Cardiac fibroblast (primary cell): ENCODE data around the gene POU4F2.
A peak's percentile ranks its signal among the peaks of the same experiment; 100 is the strongest.

ENCODE experiments used
- DNase-seq, 2 donors: peaks; one replicate each; pipeline versions ENCODE4 v3.0.0 to v3.0.0-alpha.2; 2010; ENCODE audit warnings: low read depth in 2 of 2
- H3K4me3 ChIP-seq, 2 donors: replicated peaks in 1 of 2; 1 replicate in 1 of 2; 2 replicates in 1 of 2; pipeline ENCODE4 v1.5.1; 2011; ENCODE audit warnings: low read depth in 2 of 2, low read length in 2 of 2, mild to moderate bottlenecking in 2 of 2, moderate library complexity in 1 of 2
- TF ChIP-seq, protein P1 (sequence below): IDR thresholded peaks from one replicate; pipeline ENCODE4 v1.5.1; 2011; ENCODE audit warnings: low read depth, mild to moderate bottlenecking, low read length, inconsistent platforms

POU4F2 gene

DNA sequence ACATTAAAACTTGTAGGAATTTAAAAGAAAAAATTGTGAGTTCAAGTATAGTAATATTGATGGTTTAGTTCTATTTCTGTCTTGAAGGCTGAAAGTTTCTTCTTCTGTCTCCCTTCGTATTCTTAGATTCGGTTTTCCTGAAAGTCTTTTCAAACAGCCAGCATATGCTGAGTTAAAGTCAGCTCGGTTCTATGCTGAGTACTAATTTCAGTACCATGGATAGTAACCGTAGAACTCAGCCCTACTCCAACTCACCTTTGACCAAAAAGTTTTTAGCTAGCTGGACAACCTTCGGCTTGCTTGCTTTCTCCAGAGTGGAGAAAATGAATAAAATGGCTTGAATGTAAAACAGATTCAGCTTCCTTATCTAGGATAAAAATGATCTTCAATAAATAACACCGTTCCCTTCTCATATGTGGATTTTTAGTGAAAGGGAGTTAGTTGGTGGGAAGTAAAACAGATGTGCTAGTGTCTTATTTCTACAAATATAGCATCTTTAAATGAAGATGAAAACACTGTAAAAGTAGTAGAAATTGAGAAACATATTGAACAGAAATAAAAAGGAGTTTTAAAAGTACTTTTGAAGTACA is 5.2 kb downstream of the POU4F2 start:
- TF ChIP-seq, protein P1, sequence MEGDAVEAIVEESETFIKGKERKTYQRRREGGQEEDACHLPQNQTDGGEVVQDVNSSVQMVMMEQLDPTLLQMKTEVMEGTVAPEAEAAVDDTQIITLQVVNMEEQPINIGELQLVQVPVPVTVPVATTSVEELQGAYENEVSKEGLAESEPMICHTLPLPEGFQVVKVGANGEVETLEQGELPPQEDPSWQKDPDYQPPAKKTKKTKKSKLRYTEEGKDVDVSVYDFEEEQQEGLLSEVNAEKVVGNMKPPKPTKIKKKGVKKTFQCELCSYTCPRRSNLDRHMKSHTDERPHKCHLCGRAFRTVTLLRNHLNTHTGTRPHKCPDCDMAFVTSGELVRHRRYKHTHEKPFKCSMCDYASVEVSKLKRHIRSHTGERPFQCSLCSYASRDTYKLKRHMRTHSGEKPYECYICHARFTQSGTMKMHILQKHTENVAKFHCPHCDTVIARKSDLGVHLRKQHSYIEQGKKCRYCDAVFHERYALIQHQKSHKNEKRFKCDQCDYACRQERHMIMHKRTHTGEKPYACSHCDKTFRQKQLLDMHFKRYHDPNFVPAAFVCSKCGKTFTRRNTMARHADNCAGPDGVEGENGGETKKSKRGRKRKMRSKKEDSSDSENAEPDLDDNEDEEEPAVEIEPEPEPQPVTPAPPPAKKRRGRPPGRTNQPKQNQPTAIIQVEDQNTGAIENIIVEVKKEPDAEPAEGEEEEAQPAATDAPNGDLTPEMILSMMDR, result no peak
- no peak overlapping the region for H3K4me3 ChIP-seq
- peak; percentile 24 to 48 for DNase-seq

DNA sequence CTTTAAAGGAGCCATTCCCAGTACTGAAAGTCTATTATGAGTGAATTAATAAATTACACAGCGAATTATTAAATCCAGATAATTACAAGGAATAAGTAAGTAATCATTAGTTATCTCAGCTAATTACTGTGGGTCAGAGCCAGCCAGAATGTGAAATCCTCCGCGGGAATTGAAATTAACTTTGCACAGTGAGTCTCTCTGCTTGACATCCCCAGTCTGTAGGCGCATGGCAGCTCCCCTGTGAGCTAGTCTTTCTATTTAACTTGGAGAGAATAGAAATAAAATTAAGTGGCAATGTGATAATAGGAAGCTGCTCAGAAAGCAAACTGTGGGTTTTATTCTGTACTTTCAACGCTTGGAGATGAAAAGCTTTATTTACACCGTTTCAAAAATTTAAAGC is 7.2 kb downstream of the POU4F2 start:
- no peak overlapping the region for H3K4me3 ChIP-seq
- TF ChIP-seq, protein P1, result no peak

GRCh38 chr4:146646593-146647325 is 8.1 kb downstream of the POU4F2 start:
- DNase-seq, result no peak
- H3K4me3 ChIP-seq, result no peak overlapping the region
- TF ChIP-seq, protein P1, result no peak

More for the DNA sequence above, 7.2 kb downstream of the POU4F2 start:
- no peak for DNase-seq

DNA sequence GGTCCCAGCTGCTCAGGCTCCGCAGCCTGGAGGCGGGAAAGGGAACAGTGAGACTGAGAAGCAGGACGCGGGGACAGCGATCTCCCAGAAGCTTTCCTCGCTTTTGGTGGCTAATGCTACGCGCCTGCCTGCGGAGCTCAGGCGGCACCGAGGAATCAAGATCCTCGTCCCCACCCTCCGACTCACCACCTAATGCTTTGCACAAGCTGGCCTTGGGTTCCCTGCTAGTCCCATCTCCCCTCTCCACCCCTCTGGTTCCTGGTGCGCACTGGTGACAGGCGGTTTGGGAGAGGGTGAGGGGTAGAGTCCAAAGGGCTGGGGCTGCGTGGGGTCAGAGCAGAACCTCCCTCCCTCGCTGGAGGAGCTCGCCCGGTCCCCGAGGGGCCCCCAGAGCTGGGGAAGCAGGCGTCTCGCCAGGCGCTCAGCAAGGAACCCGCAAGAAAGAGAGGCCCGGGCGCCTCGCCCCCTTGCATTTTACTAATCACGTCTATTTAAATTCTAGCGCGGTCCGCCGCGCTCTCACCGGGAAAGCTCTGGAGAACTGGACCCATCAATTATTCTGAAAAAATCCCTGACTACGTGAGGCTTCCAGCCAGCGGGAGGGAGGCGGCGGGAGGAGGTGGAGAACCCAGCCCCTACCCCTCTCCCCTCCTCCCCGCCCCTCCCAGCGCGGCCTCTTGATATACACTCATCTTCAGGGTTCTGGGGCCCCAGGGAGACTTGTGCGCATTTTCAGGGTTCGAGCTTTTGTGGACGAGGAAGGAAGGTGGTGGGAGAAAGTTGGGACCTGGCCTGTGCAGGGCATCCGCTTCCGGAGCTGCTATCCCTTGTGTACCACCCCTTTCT is 9.1 kb downstream of the POU4F2 start:
- TF ChIP-seq, protein P1, result no peak
- DNase-seq, result no peak
- H3K4me3 ChIP-seq, result no peak overlapping the region

DNA sequence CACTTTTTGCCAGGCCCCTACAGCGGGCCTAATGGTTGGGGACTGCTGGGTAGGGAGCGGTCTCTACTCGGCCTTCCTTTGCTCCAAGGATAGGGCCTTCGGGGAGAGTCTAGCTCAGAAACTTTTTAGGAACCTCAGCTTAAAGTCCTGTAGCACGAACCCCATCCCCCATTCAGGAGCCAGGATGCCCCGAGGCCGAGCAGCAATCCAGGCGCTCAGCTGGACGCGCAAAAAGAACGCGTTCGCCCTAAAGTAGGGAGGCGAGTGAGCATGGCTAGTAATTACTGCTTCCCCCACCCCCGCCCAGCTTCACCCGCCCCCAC is 9.7 kb downstream of the POU4F2 start:
- no peak overlapping the region for H3K4me3 ChIP-seq
- DNase-seq, result no peak
- TF ChIP-seq, protein P1, result no peak

DNA sequence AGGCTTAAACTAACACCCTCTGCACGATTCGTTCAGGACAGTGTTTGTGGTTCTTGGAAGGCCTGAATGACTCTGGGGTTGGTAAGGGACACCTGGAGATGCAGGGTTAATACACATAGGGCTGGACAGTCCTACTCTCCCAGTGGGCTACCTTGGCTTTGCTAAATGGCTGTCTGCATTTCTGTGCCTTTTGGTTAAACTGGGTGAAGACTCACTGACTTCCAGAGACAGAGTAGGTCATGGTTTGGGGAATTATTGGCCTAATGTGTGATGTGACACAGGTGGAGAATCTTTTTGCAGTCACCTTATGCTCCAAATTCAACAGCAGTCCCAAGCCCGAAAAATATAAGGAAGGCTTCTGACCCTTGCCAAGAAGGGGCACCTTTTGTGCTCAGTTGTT is 10.5 kb downstream of the POU4F2 start:
- DNase-seq, result no peak
- TF ChIP-seq, protein P1, result no peak
- H3K4me3 ChIP-seq, result no peak overlapping the region
